HEK293 (cell line): ENCODE results near the gene MAP4K4.

ENCODE experiments used
- CTCF ChIP-seq: fragments of 450-650 bp; formaldehyde crosslinking; IDR thresholded peaks from 2 replicates; pipeline ENCODE4 v1.5.1; 2016; ENCODE audit warnings: missing biosample characterization, missing genetic modification characterization
- KLF10 ChIP-seq: fragments of 450-650 bp; IDR thresholded peaks from 2 replicates; pipeline ENCODE4 v1.5.1; 2018; ENCODE audit warnings: missing biosample characterization, mild to moderate bottlenecking, missing genetic modification characterization
- PATZ1 ChIP-seq: fragments of 450-650 bp; formaldehyde crosslinking; IDR thresholded peaks from 2 replicates; pipeline ENCODE4 v1.5.1; 2016; ENCODE audit warnings: missing biosample characterization, missing genetic modification characterization
- ZBTB44 ChIP-seq: fragments of 450-650 bp; IDR thresholded peaks from 2 replicates; pipeline ENCODE4 v1.5.1; 2018; ENCODE audit warnings: missing biosample characterization, mild to moderate bottlenecking, missing genetic modification characterization

GRCh38 chr2:101675512-101675911 lies 22.0 kb upstream of the MAP4K4 start:
- TF ChIP-seq CTCF (tag by site-specific recombination) (no peak), KLF10 (tag by site-specific recombination) (no peak), PATZ1 (no peak), ZBTB44 (no peak)
